ENCODE data around the gene DYNLRB2.

Gene DYNLRB2

GRCh38 chr16:80552277-80552676 lies 11.5 kb downstream of the DYNLRB2 start:
- DNase-seq (ENCODE audit: low read depth), result no peak

DNA sequence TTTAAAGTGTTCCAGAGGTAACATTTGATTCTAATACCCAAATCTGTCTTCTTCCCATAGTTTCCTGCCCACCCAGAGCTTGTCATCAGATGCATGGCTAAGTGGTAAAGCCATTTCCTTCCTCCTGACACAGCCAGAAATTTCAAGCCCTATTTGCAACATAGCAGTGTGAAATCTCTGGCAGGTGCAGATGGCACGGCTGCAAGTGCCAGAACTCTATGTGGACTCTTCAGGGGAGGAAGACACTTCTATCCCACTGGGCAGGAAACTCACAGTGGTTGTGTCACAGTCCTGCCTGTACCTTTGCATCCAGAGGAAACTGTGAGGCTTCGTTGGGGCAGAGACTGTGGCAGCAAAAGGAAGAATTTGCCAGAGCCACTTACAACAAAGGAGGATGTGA lies 13.2 kb downstream of the DYNLRB2 start:
- DNase-seq (ENCODE audit: low read depth), result no peak

GRCh38 chr16:80556481-80556880 lies 15.7 kb downstream of the DYNLRB2 start:
- no peak for DNase-seq (ENCODE audit: low read depth)

GRCh38 chr16:80557037-80557436 lies 16.2 kb downstream of the DYNLRB2 start:
- no peak for DNase-seq (ENCODE audit: low read depth)

DNA sequence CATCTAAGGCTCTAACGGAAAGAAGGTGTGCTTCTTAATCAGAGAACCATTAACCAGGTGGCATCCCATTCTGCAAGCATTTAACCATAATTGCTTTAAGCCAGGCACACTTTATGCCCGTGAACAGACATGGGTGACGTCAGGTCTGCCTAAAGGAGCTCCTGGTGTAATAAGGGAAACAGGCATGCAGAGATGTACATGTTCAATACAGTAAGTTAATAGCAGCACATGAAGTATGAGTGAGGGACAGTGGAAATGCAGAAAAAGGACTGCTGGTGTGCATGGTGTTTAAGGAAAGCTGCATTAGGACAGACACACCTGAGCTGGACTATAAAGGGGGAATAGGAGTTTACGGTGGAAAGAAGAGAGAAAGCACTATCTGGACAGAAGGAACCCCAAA lies 18.6 kb downstream of the DYNLRB2 start:
- no peak for DNase-seq (ENCODE audit: low read depth)

- DNase-seq (ENCODE audit: low read depth), result no peak
Measured at GRCh38 chr16:80563066-80563465, 22.3 kb downstream of the DYNLRB2 start.

- DNase-seq (ENCODE audit: low read depth), result no peak
Measured at GRCh38 chr16:80564394-80564793, 23.6 kb downstream of the DYNLRB2 start.

DNA sequence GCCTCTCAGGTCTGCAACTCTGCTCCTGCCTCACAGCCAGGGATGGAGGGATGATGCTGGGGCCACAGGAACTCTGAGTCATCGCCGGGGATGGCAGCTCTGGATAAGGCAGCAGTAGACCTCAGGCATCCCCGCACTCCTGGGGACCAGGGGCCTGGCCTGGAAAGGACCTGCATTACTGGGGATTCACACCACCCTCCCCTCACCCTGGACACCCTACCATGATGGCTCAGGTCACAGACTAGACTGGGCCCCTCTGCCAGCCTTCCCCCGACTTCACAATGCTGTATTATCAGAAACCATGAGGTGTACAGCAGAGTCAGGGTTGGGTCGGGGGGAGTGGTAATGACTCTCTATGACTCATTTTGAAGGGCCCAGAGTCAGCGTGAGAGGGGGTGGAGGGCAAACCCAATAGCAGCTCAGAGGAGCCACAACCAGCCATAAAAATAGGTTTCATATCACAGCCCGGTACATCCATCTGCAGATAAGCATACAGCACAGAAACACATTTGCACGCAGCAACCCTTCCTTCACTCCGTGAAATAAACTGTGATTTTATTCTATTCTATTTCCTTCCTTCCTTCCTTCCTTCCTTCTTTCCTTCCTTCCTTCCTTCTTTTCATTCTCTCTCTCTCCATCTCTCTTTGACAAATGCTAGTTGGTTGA lies 28.8 kb downstream of the DYNLRB2 start:
- DNase-seq (ENCODE audit: low read depth), result peak; percentile 73

DNA sequence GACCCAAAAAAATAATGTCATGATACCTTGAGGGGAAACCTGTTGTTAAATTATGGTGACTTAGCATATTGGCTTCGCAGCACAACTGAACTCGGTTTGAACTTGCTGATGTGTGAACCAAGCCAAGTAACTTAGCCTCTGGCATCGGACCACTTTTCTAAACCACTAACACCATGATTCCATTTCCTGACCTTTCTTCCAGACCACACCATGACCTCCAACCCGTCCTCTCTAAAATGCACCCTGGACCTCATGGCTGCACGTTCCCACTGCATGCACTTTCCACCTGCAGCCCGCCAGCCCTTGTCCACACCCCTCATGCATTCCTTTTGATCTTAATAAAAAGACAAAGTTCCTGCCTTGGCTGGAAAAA lies 29.3 kb downstream of the DYNLRB2 start:
- no peak for DNase-seq (ENCODE audit: low read depth)

- DNase-seq (ENCODE audit: low read depth), result no peak
Measured at GRCh38 chr16:80573700-80574120, 32.9 kb downstream of the DYNLRB2 start.

DNA sequence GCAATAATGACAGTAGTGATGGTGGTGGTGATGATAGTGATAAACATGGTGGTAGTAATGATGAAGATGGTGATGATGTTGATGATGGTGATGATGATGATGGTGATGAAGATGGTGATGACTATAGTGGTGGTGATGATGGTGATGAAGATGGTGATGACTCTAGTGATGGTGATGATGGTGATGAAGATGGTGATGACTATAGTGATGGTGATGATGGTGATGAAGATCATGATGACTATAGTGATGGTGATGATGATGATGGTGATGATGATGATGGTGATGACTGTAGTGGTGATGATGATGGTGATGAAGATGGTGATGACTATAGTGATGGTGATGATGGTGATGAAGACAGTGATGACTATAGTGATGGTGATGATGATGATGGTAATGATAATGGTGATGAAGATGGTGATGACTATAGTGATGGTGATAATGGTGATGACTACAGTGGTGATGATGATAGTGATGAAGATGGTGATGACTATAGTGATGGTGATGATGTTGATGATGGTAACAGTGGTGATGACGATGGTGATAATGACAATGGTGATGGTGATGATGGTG lies 35.6 kb downstream of the DYNLRB2 start:
- DNase-seq (ENCODE audit: low read depth), result no peak

GRCh38 chr16:80577485-80578280 lies 36.9 kb downstream of the DYNLRB2 start:
- no peak for DNase-seq (ENCODE audit: low read depth)

DNA sequence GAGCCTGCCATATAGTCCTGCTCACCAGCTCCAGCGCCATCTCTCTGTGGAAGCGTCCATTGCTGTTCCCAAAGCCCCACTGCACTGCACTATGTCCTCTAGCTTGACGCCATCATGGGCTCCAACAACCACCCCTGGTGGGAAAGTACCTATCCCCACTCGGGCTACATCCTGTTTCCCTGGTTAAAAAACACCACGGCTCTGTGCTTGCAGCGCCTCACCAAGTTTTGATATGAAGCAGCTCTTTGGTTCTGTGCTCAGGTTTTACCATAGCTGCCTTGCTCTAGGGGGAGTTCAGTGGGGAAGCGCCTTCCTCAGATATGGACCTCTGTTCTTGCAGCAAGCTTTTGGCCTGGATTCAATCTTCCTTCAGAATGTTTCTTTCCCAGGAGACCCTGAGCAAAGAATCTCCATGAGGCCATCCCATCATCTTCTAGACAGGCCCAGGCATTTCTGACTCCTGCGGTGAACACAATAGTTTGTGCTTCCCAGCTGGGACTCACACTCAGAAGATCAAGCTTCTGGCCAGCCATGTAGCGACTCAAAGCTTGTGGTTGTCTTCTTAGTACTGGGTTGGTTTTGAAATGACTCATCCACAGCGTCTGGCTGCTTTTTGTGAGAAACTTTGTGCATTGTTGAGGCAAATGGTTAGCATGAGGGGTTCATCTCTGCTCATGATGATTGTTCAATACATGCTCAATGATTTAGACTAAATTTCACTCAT lies 39.5 kb downstream of the DYNLRB2 start:
- DNase-seq (ENCODE audit: low read depth), result peak; percentile 56

GRCh38 chr16:80583466-80583865 lies 42.7 kb downstream of the DYNLRB2 start:
- DNase-seq (ENCODE audit: low read depth), result peak; percentile 44

- no peak for DNase-seq (ENCODE audit: low read depth)
Measured at GRCh38 chr16:80585764-80586163, 45.0 kb downstream of the DYNLRB2 start.

DNA sequence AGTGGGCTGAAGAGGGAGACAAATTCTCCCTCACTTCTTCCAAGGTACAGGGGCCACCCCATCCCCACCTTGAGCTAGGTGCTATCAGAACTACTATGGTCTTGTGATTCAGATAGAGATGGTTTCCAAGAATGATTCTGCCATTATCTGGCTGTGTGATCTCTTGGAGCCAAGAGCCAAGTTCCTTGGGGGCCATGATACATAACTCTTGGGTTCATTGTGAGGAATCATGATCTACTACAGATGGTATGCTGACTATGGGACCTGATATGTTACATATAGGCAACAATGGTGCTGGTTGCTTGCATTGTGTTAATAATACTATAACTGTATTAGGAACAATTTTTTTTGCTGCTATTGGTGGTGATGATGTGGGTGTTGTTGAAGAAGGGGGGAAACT lies 45.7 kb downstream of the DYNLRB2 start:
- DNase-seq (ENCODE audit: low read depth), result no peak

DNA sequence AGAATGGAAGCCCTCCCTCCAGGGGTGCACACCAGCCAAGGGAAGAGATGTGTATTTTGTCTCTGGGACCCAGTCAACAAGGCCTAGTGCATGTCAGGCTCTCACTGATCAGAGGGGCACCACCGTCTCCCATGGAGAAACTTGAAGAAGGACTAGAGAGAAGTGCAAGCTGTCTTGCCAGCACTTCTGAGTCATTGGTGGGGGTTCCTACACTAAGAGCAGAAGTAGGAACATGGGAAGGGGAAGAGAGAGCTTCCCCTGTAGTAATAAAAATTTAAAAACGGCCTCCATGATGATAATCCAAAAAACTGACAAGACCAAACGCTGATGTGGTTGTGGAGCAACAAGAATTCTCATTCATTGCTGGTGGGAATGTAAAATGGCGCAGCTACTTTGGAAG lies 46.3 kb downstream of the DYNLRB2 start:
- DNase-seq (ENCODE audit: low read depth), result no peak

- no peak for DNase-seq (ENCODE audit: low read depth)
Measured at GRCh38 chr16:80591071-80591915, 50.5 kb downstream of the DYNLRB2 start.

DNA sequence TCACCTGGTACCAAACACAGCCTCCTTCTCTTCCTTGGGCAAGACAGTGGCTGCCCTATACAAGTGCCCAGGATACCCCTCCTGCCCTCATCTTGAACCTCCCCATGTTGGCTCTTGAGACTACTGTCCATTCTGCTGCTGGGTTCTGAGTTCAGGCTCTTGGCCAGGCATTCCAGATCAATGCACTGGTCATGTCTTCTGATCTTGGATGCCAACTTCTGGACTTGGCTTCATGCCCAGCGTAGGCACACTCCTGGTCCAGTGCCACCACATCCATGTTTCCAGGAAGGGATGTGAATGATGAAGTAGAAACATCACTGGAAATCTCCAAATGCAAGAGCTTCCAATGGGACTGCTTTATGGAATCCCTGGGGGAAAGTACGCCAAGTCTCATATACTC lies 51.5 kb downstream of the DYNLRB2 start:
- DNase-seq (ENCODE audit: low read depth), result no peak

DNA sequence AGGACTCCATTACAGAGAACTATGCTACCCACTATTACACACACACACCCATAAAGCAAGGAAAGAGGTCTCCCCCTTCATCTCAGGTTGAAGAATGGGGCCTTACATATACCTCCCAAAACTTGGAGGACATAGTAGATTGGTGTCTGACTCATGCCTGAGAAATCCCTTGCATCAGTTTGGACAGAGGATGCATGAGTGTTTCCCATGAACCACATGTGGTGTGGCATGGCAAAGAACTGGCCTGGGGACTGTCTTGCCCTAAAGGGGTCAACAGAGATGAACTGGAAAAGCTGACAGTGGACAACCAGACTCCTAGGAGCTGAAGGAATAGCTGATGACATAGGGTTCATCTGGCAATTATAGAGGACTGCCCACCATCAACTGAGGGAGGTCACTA lies 54.0 kb downstream of the DYNLRB2 start:
- DNase-seq (ENCODE audit: low read depth), result no peak

DNA sequence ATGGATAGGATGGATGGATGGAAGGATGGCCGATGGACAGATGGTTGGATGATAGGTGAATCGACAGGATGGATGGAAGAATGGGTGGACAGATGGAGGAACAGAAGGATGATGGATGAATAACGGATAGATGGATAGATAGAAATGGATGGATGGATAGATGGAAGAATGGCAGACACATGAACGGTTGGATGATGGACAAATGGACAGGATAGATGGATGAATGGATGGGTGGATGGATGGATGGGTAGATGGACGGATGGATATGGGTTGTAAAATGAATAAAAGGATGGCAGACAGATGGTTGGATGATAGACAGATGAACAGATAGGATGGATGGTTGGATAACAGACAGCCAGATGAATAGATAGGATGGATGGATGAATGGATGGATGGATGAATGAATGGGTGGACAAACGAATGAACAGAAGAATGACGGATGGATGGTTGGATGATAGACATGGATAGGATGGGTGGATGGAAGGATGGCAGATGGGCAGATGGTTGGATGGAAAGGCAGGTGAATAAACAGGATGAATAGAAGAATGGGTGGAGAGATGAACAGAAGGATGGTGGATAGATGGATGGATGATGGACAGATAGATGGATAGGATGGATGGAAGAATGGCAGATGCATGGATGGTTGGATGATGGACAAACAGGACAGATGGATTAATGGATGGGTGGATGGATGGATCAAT lies 55.9 kb downstream of the DYNLRB2 start:
- DNase-seq (ENCODE audit: low read depth), result no peak

All from activated T-cell treated with anti-CD3 and anti-CD28 coated beads for 24 hours (primary cell).